Stimulated activated CD8-positive, alpha-beta memory T cell treated with anti-CD3 and anti-CD28 coated beads, Interleukin-15, amount 100 ng/mL, for 4 hours (primary cell): ENCODE measurements around the gene NCOA3.

Source experiments
- DNase-seq, 2 donors: peaks; one replicate each; pipeline ENCODE4 v3.0.0-alpha.2; 2020; ENCODE audit warnings: low read depth in 2 of 2

The NCOA3 gene

GRCh38 chr20:47629907-47630306 lies 128.2 kb downstream of the NCOA3 start:
- no peak for DNase-seq

GRCh38 chr20:47631078-47631477 lies 129.4 kb downstream of the NCOA3 start:
- no peak for DNase-seq

DNA sequence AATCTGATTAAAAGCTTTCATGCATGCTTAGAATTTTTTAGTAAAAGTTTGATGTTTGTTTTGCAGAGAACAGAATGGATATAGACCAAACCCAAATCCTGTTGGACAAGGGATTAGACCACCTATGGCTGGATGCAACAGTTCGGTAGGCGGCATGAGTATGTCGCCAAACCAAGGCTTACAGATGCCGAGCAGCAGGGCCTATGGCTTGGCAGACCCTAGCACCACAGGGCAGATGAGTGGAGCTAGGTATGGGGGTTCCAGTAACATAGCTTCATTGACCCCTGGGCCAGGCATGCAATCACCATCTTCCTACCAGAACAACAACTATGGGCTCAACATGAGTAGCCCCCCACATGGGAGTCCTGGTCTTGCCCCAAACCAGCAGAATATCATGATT lies 133.6 kb downstream of the NCOA3 start:
- DNase-seq = no peak

GRCh38 chr20:47638851-47639250 lies 137.2 kb downstream of the NCOA3 start:
- DNase-seq = no peak

- no peak for DNase-seq
Observed at GRCh38 chr20:47642118-47642517, 140.4 kb downstream of the NCOA3 start.

- no peak for DNase-seq
Observed at GRCh38 chr20:47642624-47643023, 140.9 kb downstream of the NCOA3 start.

- DNase-seq = no peak
Observed at GRCh38 chr20:47645632-47646031, 143.9 kb downstream of the NCOA3 start.

DNA sequence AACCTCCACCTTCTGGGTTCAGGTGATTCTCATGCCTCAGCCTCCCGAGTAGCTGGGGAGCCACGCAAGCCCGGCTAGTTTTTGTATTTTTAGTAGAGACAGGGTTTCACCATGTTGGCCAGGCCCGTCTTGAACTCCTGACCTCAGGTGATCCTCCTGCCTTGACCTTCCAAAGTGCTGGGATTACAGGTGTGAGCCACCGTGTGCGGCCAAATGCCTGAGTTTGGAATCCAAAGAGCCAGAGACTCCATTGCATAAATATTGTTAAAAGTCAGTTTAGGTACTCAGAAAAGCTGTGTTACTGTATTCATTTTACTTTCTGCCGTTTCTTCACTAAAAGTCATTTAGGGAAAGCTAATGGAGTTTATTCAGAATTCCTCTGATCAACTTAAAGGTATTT lies 146.3 kb downstream of the NCOA3 start:
- no peak for DNase-seq

DNA sequence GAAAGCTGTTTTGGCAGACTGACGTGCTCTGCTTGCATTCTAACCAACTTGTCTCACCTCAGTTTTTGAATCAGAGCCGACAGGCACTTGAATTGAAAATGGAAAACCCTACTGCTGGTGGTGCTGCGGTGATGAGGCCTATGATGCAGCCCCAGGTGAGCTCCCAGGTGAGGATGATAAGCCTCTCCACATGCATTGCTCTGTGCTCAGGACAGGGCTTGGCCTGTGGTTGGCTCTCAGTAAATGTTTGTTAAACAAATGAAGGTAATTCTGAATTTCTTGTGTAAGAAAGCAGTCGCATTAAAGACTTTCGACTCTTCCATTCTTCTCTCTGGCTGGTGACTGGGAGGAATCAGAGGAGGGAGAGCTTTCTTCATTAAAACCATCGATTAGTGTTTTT lies 147.3 kb downstream of the NCOA3 start:
- DNase-seq = no peak

DNA sequence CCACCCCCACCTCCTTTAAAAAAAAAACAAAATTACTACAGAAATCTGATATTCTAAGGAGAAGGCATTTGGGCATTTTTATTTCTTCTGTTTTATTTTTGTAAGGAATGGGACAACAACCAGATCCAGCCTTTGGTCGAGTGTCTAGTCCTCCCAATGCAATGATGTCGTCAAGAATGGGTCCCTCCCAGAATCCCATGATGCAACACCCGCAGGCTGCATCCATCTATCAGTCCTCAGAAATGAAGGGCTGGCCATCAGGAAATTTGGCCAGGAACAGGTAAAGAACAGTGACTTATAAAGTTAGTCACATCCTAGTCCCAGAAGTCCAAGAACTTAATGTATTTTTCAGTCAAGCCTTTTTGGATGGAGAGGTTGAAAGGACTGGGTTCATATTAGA lies 150.6 kb downstream of the NCOA3 start:
- DNase-seq = no peak

DNA sequence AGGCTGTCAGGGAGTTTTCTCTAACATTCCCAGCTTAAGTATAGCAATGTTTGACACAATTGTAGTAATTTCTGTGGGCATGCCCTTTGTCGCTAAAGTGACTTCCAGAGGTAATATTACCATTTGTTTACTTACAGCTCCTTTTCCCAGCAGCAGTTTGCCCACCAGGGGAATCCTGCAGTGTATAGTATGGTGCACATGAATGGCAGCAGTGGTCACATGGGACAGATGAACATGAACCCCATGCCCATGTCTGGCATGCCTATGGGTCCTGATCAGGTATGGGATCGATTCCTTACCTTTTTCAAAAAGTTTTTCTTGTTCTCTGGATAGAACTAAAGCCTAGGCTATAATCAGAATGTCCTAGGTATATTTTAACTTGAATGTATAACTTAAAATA lies 151.1 kb downstream of the NCOA3 start:
- no peak for DNase-seq

GRCh38 chr20:47653869-47654268 lies 152.2 kb downstream of the NCOA3 start:
- no peak for DNase-seq

- no peak for DNase-seq
Observed at GRCh38 chr20:47654370-47654769, 152.7 kb downstream of the NCOA3 start.

DNA sequence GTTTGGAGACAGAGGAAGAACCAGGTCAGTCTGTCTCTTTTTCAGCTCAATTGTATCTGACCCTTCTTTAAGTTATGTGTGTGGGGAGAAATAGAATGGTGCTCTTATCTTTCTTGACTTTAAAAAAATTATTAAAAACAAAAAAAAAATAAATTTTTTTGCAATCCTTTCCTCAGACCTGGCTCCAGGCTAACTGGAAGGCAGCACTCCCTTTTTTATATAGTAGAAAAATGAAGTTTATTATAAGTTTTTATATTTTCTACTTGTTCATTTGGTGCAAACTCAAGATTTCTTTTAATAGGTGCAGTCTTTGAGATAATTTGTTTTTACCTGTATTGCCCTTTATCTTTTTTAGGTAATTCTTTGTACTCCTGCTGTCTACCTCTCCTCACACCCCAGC lies 153.9 kb downstream of the NCOA3 start:
- DNase-seq = no peak

- DNase-seq = no peak
Observed at GRCh38 chr20:47656318-47656717, 154.6 kb downstream of the NCOA3 start.

GRCh38 chr20:47659904-47660601 lies 158.4 kb downstream of the NCOA3 start:
- DNase-seq = no peak

- DNase-seq = no peak
Observed at GRCh38 chr20:47660602-47660905, 158.9 kb downstream of the NCOA3 start.

GRCh38 chr20:47660983-47661700 lies 159.5 kb downstream of the NCOA3 start:
- DNase-seq = no peak

DNA sequence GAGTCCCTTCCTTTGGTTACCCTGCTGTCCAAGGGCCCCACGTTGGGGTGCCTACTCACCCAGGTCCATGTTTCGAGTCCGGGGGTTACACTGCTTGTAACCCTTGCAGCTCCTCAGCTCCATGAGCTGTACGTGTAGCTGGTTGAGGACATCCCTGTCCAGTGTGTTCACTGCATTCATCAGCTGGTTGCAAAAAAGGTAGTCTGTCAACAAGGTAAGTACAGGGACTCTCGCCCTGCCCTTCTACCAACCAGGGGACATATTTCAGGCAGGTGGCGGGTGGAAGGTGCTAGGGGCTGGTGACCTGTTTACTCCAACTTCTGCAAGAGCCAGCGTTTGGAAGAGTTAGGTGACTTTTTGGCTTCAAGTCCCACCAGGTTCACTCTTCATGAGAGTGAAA lies 160.0 kb downstream of the NCOA3 start:
- no peak for DNase-seq

DNA sequence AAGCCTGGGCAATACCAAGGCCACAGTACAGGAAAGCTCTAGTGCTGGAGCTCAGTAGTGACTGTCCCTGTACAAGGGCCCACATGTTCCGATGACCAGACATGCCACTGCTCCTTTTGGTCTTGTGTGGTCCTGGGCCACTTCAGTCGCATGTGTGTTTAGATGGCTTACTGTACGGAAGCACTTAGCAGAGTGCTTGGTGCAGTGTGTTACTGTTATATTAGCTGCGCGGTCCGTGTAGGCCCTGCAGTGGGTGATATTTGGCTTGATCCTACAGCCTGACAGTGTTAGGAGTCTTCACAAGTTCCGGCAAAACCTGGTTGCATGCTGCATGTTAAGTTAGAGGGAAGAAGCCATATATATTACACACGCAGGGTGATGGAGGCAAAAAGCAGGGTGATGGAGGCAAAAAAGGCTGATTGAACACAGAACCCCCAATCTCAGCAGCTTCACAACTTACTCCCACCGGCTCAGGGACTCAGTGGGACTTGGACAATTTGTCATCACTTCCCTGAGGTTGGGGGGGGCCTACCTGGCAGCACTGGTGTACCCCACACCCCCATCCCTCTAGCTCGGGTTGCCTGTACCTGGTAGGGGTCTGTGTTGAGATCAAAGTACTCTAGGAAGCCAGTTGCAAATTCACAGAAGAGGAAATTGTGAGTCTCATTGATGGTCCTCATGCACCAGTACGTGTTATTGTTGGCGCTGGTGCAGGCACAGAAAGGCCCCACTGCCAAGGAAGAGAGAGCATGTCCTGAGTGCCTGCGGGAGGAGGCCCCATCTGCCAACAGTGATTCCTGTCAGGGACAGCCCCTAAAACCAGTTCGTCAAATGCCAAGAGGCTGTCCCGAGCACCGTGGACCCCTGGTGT lies 161.0 kb downstream of the NCOA3 start:
- no peak for DNase-seq

- DNase-seq = peak; percentile 20 to 42
Observed at GRCh38 chr20:47663354-47664067, 161.8 kb downstream of the NCOA3 start.

GRCh38 chr20:47664068-47664437 lies 162.4 kb downstream of the NCOA3 start:
- DNase-seq = no peak
